GM15510 (cell line): ENCODE data around the gene C1QTNF5.

ENCODE experiments used
- POLR2A ChIP-seq: IDR thresholded peaks from 3 replicates; pipeline ENCODE4 v1.6.1; 2011; ENCODE audit warnings: borderline replicate concordance; ENCODE audit not compliant: insufficient read length; ENCODE audit errors: extremely low read depth

The C1QTNF5 gene

GRCh38 chr11:119375337-119376196, 34.9 kb upstream of the C1QTNF5 start:
- no peak for TF ChIP-seq POLR2A

GRCh38 chr11:119374632-119375336, 34.1 kb upstream of the C1QTNF5 start:
- no peak for TF ChIP-seq POLR2A

- no peak for TF ChIP-seq POLR2A
Observed at GRCh38 chr11:119373921-119374631, 33.4 kb upstream of the C1QTNF5 start.

DNA sequence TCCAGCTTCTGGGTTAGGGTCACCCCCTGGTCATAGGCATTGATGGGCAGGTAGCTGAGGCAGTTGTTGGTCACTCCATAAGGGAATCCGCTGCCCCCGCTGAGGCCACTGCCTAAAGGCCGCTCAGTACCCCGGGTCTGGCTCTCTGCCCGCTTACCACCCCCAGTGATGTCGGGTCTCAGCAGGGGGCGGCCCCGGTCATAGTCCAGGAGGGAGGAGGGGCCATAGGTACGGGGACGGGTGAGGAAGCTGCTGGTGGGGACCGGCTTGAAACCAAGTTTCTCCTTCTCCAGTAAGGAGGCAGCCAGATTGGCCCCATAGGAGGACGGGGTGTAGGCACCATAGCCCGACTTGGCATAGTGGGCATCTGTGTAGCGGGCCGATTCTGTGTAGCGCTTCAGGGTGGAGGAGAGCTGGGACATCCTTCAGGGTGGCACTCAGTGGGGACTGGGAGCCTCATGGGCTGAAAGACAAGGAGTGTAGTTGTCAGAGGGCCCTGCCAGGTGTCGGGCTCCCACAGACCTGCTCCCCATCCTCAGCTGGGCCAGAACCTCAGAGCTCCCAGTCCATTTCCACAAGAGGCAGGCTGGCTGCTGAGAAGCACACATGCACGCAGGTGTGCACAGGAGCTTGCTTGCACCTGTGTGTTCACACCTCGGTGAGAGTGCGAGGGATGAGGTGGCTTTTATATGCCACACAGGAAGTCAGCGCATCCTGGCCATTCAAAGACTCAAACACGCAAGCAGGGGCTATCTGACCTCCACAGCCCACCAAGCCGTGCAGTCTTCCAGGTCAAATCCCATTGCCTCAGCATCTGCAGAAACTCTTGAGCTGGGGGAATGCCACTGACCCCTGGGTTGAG, 32.6 kb upstream of the C1QTNF5 start:
- TF ChIP-seq POLR2A: no peak

GRCh38 chr11:119372260-119373058, 31.8 kb upstream of the C1QTNF5 start:
- no peak for TF ChIP-seq POLR2A

GRCh38 chr11:119371778-119372182, 31.1 kb upstream of the C1QTNF5 start:
- TF ChIP-seq POLR2A: no peak

DNA sequence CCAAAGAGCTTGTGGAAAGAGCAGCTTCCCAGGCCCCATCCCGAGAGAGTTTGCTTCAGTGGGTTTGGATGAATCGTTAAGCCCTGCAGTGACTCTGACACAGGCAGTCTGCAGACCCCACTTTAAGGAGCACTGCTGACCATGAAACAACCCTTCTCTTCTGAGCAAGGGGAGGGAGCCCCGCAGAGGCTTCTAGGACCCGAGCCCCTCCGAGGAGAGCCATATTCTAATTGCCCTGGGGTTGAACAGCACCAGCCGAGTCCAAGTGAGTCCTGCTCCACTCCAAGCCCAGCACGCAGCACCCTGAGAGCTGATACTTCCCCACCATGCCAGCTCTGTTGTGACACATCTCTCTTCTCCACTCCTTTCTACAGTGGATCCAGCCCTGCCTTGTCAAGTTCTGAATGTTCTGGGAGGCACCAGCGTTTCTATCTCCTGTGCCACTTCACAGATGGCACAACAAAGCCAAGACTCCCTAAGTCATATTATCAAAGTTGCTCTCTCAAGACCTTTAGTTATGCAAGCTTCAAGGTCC, 30.5 kb upstream of the C1QTNF5 start:
- TF ChIP-seq POLR2A: no peak

DNA sequence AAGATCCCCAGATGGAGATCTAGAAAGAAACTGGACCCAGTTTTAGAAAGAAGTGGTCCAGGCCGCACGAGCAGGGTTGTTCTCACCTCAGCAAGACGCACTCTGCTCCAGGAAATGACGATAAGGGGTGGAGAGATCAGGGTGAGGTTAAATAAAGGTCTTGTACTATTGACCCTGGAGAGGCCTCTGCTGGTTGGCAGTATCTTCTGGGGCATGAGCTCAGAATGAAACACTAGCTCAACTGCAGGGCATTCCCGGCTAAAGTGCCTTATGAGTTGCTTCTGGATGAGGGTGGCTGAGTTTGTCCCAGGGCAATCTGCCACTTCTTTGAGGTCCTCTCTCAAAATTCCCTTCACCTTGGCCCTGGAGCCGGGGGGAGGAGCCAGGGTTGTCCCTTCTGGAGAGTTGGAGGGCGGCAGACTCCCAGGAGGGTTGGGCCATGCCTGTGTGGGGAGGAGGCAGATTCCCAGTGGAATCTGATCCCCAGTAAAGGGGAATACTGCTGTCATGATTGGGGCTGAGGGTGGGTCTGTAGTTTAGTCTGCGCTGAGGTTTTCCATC, 29.9 kb upstream of the C1QTNF5 start:
- TF ChIP-seq POLR2A: no peak

GRCh38 chr11:119369132-119369925, 28.6 kb upstream of the C1QTNF5 start:
- no peak for TF ChIP-seq POLR2A

GRCh38 chr11:119368121-119369034, 27.7 kb upstream of the C1QTNF5 start:
- TF ChIP-seq POLR2A: no peak

GRCh38 chr11:119367661-119368120, 27.0 kb upstream of the C1QTNF5 start:
- no peak for TF ChIP-seq POLR2A
